ENCODE data around the gene C3orf80.
"Not testable (repeated sequence)": the region's sequence is repeated elsewhere in the genome, so short reads cannot be mapped to it uniquely, and the experiment has no call there.

Gene C3orf80

DNA sequence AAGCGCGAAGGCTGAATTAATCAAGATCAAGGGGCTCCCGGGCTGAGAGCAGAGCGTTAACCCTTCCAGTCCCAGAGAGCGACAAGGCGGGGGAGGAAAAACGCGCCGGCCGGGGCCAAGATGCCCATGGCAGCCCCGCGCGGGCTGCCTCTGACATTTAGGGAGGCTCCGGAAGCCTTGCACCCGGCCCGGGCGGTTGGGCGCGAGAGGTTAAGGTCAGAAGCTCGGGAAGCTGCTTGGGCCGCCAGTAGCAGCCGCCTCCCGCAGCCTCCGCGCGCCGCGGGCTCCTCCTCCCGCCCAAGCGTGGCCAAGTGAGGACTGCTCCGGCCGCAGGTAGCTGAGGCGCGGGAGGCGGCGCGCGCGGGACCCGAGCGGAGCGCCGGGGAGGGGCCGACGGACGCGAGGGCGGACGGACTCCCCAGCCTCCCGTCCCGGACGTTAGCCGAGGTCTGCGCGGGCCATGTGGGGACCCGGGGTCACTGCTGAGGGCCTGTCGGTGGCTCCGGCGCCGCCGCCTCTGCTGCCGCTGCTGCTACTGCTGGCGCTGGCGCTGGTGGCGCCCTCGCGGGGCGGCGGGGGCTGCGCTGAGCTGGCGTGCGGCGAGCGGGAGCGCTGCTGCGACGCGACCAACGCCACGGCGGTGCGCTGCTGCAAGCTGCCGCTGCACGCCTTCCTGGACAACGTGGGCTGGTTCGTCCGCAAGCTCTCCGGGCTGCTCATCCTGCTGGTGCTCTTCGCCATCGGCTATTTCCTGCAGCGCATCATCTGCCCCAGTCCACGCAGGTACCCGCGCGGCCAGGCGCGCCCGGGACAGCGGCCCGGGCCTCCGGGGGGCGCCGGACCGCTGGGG lies at the start of gene C3orf80:
Gene C3orf80 (plus strand): TSS at position 247 of the 850 bp plus-strand sequence. CDS start 214 bp downstream, at position 461.
- peaks cover 4% of the 10 kb centered on the region; the same call in 1 of the 2 replicates for H3K4me1 ChIP-seq (ENCODE audit: low read length)
- 0 out of 2 replicates have a peak, but pooled peaks cover 4% of the 10 kb centered on the region for H3K27me3 ChIP-seq (replicated peaks; ENCODE audit: insufficient read depth, low read length)
- peak within 1 kb of the TSS; percentile 59 for H3K4me3 ChIP-seq (ENCODE audit: low read length)
- H3F3A ChIP-seq (ENCODE audit: insufficient read depth, low read length), result no peaks in the 10 kb centered on the region; the same call in 1 of the 2 replicates
- no peak for TF ChIP-seq EZH2phosphoT487 (IDR thresholded peaks at IDR 0.05; ENCODE audit: low read length)
- TF ChIP-seq, protein P1, sequence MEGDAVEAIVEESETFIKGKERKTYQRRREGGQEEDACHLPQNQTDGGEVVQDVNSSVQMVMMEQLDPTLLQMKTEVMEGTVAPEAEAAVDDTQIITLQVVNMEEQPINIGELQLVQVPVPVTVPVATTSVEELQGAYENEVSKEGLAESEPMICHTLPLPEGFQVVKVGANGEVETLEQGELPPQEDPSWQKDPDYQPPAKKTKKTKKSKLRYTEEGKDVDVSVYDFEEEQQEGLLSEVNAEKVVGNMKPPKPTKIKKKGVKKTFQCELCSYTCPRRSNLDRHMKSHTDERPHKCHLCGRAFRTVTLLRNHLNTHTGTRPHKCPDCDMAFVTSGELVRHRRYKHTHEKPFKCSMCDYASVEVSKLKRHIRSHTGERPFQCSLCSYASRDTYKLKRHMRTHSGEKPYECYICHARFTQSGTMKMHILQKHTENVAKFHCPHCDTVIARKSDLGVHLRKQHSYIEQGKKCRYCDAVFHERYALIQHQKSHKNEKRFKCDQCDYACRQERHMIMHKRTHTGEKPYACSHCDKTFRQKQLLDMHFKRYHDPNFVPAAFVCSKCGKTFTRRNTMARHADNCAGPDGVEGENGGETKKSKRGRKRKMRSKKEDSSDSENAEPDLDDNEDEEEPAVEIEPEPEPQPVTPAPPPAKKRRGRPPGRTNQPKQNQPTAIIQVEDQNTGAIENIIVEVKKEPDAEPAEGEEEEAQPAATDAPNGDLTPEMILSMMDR (IDR thresholded peaks at IDR 0.05; ENCODE audit: low read length), result peak; percentile 45
- TF ChIP-seq EZH2 (optimal IDR thresholded peaks at IDR 0.05; ENCODE audit: low read depth, low read length), result no peak
- H3K36me3 ChIP-seq (replicated peaks; ENCODE audit: insufficient read depth, low read length), result no peaks in the 10 kb centered on the region
- H3K27ac ChIP-seq (ENCODE audit: low read length), result no peak within 1 kb of the TSS
- no peaks in the 10 kb centered on the region for H3K9me2 ChIP-seq (replicated peaks; ENCODE audit: insufficient read depth, low read length)
- H3K79me2 ChIP-seq (ENCODE audit: low read length), result no peaks in the 10 kb centered on the region
- H3K9me3 ChIP-seq (replicated peaks; ENCODE audit: insufficient read depth, low read length), result no peaks in the 10 kb centered on the region
- peak within 1 kb of the TSS; percentile 81 for H3K4me2 ChIP-seq (ENCODE audit: low read depth, low read length)
- H2AFZ ChIP-seq (ENCODE audit: low read length), result peak within 1 kb of the TSS; percentile 54
- peak within 1 kb of the TSS; percentile 30; the same call in 1 of the 2 replicates for H3K9ac ChIP-seq (ENCODE audit: low read length)
- H4K20me1 ChIP-seq (ENCODE audit: insufficient read depth, low read length), result no peaks in the 10 kb centered on the region
- peak; percentile 84 for DNase-seq

DNA sequence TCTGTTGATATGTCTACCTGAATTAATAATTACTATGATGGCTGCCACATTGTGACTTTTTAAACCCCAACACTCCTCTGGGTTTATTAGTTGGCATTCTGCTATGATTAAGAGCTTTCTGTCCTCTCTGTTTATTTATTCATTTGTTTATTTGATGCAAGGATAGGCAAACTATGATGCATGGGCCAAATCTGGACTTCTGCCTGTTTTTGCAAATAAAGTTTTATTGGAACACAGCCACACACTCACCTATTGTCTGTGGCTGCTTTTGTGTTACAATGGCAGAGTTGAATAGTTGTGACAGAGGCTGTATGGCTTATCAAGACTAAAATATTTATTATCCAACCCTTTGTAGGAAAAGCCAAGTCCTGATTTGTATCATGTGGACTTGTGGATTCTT lies 48.3 kb upstream of the C3orf80 start:
- Histone ChIP-seq H3K4me1 (ENCODE audit: low read length) (no peaks in the 10 kb centered on the region), H4K20me1 (ENCODE audit: insufficient read depth, low read length) (no peaks in the 10 kb centered on the region), H3K9ac (ENCODE audit: low read length) (no peak overlapping the region), H3K9me3 (replicated peaks; ENCODE audit: insufficient read depth, low read length) (no peaks in the 10 kb centered on the region), H3F3A (ENCODE audit: insufficient read depth, low read length) (no peaks in the 10 kb centered on the region), H3K4me2 (ENCODE audit: low read depth, low read length) (no peak overlapping the region), H2AFZ (ENCODE audit: low read length) (no peak overlapping the region), H3K79me2 (ENCODE audit: low read length) (no peaks in the 10 kb centered on the region), H3K27ac (ENCODE audit: low read length) (no peak overlapping the region), H3K9me2 (replicated peaks; ENCODE audit: insufficient read depth, low read length) (no peaks in the 10 kb centered on the region), H3K27me3 (replicated peaks; ENCODE audit: insufficient read depth, low read length) (no peaks in the 10 kb centered on the region), H3K36me3 (replicated peaks; ENCODE audit: insufficient read depth, low read length) (no peaks in the 10 kb centered on the region), H3K4me3 (ENCODE audit: low read length) (no peak overlapping the region)
- no peak for DNase-seq
- TF ChIP-seq EZH2 (optimal IDR thresholded peaks at IDR 0.05; ENCODE audit: low read depth, low read length) (no peak), EZH2phosphoT487 (IDR thresholded peaks at IDR 0.05; ENCODE audit: low read length) (no peak)
- TF ChIP-seq, protein P1 (IDR thresholded peaks at IDR 0.05; ENCODE audit: low read length), result no peak

DNA sequence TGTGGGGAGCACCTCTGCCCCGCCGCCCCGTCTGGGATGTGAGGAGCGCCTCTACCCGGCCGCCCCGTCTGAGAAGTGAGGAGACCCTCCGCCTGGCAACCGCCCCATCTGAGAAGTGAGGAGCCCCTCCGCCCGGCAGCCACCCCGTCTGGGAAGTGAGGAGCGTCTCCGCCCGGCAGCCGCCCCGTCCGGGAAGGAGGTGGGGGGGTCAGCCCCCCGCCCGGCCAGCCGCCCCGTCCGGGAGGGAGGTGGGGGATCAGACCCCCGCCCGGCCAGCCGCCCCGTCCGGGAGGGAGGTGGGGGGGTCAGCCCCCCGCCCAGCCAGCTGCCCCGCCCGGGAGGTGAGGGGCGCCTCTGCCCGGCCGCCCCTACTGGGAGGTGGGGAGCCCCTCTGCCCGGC lies 46.6 kb upstream of the C3orf80 start:
- not testable (repeated sequence) for H3K4me3 ChIP-seq (ENCODE audit: low read length); H3K36me3 ChIP-seq (replicated peaks; ENCODE audit: insufficient read depth, low read length); H4K20me1 ChIP-seq (ENCODE audit: insufficient read depth, low read length); H2AFZ ChIP-seq (ENCODE audit: low read length); DNase-seq; H3K27me3 ChIP-seq (replicated peaks; ENCODE audit: insufficient read depth, low read length); H3K79me2 ChIP-seq (ENCODE audit: low read length); H3K9me3 ChIP-seq (replicated peaks; ENCODE audit: insufficient read depth, low read length); H3F3A ChIP-seq (ENCODE audit: insufficient read depth, low read length); H3K4me2 ChIP-seq (ENCODE audit: low read depth, low read length); H3K9ac ChIP-seq (ENCODE audit: low read length); H3K4me1 ChIP-seq (ENCODE audit: low read length); H3K27ac ChIP-seq (ENCODE audit: low read length); H3K9me2 ChIP-seq (replicated peaks; ENCODE audit: insufficient read depth, low read length)

DNA sequence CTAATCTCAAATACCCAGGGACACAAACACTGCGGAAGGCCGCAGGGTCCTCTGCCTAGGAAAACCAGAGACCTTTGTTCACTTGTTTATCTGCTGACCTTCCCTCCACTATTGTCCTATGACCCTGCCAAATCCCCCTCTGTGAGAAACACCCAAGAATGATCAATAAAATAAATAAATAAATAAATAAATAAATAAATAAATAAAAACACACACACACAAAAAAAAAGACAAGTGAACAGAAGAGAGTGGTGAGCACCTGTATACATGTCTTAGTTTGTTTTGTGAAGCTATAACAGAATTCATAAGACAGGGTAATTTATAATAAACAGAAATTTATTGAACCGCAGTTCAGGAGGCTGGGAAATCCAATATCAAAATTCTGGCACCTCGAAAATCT lies 45.8 kb upstream of the C3orf80 start:
- not testable (repeated sequence) for DNase-seq; H3K4me1 ChIP-seq (ENCODE audit: low read length); H4K20me1 ChIP-seq (ENCODE audit: insufficient read depth, low read length); H3K9me2 ChIP-seq (replicated peaks; ENCODE audit: insufficient read depth, low read length); H3K27ac ChIP-seq (ENCODE audit: low read length); H2AFZ ChIP-seq (ENCODE audit: low read length); H3K27me3 ChIP-seq (replicated peaks; ENCODE audit: insufficient read depth, low read length); H3K9me3 ChIP-seq (replicated peaks; ENCODE audit: insufficient read depth, low read length); H3F3A ChIP-seq (ENCODE audit: insufficient read depth, low read length); H3K36me3 ChIP-seq (replicated peaks; ENCODE audit: insufficient read depth, low read length); H3K79me2 ChIP-seq (ENCODE audit: low read length); H3K4me3 ChIP-seq (ENCODE audit: low read length); H3K9ac ChIP-seq (ENCODE audit: low read length); H3K4me2 ChIP-seq (ENCODE audit: low read depth, low read length)

Measured in MM.1S (cell line).